GM21526 (cell line): ENCODE data around the gene TIMM17A.
"Not testable (repeated sequence)": the region's sequence is repeated elsewhere in the genome, so short reads cannot be mapped to it uniquely, and the experiment has no call there.

Experiments
- ATAC-seq: cut with Tn5 transposase; IDR thresholded peaks from one replicate; pipeline ENCODE4 v1.9.1; 2021; ENCODE audit warnings: moderate library complexity; ENCODE audit not compliant: unreplicated experiment, low FRiP score

Gene TIMM17A

DNA sequence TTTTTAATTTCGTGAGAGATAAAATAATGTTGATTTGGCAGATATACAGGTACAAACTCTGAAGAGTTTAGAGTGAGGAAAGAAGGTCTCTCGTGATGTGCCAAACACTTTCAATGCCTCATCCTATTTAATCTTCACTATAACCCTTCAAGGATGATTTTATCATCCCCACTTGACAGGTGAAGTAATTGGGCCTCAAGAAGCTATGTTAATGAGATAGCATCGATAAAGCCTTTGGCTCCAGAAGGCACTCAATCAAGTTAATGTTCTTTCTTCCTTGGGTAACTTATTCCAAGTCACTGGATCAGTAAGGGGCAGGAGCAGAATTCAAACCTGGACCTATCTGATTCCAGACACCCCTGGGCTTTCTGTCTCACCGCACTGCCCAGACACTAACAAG is 16.2 kb upstream of the TIMM17A start:
- no peak for ATAC-seq

DNA sequence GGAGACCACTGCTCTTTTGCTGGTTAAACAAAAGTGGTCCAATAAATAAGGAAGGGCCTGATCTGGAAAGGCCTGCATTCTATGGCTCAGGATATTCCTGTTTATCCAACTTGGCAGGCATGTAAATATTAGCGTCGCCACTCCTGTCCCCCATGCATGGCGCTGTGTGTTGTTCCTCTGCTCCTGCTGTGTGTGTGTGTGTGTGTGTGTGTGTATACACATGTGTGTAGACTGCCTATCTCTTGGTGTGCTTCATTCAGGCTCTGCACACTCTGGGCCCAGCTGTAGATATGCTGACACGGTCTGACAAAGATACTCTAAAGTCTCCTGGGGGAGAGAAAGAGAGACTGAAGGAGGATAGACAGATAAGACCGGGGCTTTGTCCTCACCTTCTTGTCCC is 15.7 kb upstream of the TIMM17A start:
- ATAC-seq = no peak

DNA sequence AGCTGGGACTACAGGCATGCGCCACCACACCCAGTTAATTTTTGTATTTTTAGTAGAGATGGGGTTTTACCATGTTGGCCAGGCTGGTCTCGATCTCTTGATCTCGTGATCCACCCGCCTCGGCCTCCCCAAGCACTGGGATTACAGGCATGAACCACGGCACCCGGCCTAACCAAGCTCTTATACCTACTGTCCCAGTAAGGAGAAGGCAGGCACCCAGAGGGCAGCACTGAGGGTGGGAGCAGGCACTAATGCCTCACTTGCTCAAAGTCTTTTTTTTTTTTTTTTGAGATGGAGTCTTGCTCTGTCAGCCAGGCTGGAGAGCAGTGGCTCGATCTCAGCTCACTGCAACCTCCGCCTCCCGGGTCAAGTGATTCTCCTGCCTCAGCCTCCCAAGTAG is 15.0 kb upstream of the TIMM17A start:
- not testable (repeated sequence) for ATAC-seq

DNA sequence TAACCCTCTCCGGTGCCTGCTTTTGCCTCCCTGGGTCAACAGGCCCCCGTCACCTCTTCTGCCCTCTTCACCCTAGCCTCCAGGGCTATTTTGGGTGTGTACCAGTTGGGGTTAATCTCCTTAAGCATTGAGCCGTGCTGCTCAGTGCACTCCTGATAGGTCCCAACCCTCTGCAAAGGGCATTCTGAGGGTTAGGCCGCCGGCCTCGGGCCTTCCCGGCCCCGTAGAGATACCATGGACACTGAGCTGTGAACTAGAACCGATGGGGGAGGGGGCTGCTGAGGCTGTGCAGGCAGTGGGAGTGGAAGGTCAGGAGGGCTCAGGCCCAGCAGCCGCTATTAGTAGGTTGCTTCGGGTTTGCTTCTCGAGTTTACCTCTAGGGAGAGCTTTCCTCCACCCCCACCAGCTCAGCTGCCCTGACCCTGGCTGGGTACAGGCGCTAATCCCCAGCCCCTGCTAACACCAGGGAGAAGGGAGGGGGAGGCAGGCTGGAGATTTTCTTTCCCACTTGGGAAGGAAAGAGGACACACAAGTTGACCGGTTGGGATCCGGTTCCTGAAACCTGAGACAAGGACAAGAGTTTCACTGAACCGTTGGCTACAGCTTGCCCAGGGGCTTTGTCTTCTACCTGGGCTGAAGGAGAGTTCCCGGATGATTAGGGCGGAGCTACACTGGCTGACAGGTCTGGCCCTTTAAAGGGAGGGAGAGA is 13.7 kb upstream of the TIMM17A start:
- no peak for ATAC-seq

DNA sequence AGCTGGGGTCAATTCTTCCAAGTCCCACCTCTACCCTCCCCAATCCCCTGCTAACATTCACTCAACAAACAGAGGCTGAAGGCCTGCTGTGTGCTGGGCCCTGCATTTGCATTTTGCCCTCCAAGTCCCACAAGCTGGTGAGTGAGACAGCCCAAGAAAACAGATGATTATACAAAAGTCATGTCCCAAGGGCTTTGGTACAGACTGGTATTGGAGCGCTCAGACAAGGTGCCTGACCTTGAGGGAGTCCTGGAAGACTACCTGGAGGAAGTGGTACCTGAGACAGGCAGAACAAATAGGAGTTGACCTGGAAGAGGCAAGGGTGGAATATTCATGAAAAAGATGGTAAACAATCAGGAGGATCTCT is 13.2 kb upstream of the TIMM17A start:
- ATAC-seq = no peak

DNA sequence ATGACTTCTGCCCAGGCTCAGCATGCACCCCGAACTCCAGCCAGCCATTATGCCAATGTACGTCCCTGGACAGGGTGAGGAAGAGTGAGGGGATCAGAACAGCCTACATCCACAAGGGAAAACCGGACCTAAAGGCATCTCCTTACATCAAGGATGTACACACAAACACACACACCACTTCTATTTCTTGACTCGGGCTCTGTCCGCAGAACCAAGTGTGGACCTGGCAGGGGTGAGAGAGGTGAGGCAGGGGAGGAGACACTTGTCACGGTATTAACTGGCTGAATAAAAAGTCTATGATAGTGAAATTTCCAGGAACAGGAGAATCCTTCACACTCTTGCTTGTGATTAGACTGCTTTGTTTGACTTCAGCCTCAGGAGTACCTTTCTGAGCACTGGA is 11.3 kb upstream of the TIMM17A start:
- ATAC-seq = no peak

DNA sequence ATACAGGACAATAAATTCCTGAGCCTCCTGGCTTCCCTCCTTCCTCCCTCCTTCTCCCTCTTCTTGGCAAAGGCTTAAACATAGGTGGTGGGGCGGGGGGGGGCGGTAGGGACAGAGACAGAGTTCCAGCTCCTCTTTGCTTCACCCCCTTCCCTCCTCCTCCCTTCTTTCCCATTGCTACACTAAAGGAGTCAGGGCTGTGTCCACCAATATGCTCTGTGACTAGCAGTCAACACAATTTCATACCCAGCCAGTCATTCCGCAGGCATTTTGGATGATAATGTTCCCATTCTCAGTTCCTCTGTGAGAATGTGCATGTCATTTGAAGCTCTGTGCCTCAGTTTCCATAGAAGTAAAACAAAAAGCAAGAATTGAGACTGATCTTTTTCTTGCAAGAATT is 10.7 kb upstream of the TIMM17A start:
- no peak for ATAC-seq

DNA sequence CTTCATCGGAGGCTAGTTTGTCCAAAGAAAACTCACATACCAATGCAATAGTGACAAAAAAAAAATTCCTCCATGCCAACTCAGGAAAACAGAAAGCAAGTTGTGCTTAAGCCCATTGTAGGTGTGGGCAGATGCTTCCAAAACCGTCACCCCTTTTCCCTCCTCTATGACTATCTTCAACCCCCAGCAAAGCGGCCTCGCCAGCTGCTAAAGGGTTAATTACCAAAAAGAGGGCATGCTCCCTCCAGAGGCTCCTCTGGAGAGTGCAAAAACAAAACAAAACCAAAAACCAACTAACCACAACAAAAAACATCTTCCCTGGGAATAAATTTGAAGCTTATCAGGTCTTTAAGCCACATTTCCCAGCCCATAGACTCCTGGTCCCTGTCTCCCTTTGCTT is 10.1 kb upstream of the TIMM17A start:
- ATAC-seq = no peak

DNA sequence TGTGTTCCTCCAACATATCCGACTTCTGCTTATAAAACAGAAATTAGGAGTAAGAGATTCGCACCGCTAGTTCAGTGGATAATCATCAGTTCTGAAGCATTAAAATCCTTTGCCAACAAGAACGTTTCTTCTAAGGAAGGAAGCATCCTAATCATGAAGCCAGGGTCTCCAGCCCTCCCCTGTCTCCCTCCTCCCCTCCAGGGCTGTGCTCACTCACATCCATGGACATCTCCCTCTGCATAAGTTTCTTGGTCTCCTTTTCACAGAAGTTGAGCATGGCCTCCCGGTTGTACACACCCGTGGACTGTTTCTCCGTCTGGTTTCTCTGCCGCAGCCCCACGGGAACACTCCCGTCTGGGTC is 9.5 kb upstream of the TIMM17A start:
- ATAC-seq = no peak

DNA sequence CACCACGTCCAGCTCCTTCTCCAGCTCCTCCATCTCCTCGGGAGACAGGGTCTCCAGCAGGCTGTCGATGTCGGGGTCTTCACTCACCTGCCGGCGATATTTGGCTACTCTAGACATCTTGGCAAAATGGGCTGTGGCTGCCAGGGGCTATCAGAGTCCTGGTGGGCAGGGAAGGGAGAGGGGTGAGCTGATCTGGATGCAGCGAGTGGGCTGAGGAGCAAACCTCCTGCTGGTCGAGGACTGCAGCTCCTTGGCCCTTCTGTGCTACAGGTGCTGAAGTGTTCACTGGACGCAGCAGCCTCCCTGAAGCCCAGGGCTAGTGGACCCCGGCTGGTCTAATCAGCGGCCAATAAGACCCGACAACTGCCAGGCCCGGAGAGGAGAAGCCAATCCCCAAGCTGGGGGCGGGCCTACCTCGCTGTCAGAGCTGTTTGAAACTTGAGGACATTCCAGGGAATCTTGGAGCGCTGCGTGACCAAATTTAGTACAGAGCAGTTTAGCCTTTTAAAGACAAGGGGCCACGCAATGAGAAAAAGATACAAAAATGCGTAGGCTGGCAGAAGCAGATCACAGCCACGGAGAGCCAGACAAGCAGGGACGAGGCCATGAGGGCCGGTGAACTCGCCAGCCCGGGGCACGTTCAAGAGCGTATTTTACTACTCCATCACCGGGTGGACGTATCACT is 8.9 kb upstream of the TIMM17A start, which contains the start of gene LMOD1:
TSS of gene LMOD1 (minus strand) at position 325 of the 685 bp plus-strand sequence. CDS start at position 117, 208 bp downstream.
- ATAC-seq = no peak

DNA sequence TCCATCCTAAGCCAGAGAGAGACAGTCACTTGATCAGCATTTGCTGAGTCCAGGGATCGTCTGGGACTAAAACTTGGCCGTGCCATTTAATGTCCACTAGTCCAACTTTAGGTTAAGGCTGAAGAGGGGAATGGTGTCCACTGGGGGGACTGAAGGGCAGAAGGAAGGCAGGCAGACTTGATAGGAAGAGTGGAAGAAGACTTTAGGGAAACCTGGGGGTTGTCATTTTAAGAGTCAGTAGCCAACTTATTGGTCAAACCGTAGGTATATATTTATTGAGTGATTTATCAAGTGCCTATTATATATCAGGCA is 7.7 kb upstream of the TIMM17A start:
- ATAC-seq = no peak

DNA sequence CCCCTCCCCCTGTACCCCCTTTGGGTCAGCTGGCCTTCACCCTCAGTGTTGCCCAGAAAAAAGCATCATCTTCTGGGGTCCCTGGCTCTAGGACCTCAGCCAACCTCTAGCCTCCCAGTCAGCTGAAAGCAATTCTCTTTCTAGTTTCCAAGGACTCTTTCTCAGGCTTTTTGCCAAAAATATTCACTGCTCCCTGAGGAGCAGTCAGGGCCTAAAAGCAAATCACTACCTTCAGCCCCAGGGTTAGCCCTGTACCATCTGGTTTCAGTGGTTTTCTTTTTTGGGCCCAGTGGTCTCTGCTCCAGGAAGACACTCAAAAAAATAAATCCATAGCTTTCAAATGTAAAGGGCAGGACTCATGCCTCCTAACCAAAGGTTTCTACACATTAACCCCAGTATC is 5.8 kb upstream of the TIMM17A start:
- no peak for ATAC-seq

DNA sequence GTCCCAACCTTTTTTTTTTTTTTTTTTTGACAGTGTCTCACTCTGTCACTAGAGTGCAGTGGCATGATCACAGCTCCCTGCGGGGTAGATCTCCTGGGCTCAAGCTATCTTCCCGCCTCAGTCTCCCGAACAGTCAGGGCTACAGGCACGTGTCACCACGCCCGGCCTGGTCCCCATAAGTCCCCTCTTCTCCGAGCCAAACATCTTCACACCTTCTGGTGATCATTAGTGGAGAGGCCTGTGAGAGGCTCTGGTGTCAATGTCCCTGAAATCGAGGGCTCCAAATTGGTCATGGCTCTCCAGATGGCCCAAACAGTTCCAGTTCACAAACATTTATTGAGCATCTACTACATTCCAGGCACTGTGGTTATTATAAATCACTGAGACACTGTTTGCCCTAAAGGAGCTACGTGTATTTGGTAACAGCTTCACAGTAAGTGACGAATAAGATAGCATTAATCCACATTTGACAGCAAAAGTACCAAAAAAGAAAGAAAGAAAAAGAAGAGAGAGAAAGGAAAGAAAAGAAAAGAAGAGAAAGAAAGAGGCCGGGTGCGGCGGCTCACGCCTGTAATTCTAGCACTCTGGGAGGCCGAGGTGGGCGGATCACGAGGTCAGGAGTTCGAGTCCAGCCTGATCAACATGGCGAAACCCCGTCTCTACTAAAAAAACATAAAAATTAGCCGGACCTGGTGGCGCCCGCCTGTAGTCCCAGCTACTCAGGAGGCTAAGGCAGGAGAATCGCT is 867 bp upstream of the TIMM17A start:
- no peak for ATAC-seq

DNA sequence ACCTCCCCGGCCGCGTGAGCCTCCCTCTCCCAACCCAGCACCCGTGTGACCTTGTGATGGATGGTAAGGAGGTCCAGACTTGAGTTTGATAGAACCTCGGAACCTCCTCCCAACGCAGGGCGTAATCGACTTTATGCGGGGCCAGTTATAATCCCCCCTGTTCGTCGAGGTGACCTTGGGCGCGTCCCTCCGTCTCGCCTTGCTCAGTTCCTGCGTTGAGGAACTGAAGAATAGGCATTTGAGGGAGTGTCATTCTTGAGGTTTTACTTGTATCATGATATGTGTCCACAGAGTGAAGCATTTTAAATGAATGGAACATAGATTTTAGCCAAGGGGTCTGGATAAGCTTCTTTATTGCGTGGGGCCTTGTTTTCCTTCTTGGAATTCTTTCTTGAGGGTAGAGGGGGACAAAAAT is 433 bp downstream of the TIMM17A start:
- peak; percentile 35 for ATAC-seq

DNA sequence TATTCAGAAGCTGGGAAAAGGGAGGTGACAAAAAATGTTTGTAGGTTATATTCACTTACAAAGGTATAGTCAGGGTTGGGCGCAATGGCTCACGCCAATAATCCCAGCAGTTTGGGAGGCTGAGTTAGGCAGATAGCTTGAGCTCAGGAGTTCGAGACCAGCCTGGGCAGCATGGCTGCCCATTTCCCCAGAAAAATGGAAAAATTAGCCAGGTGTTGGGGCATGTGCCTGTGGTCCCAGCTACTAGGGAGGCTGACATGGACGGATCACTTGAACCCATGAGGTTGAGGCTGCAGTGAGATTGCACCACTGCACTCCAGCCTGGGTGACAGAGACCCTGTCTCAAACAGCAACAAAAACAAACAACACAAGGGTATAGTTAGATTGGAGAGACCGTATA is 3.0 kb downstream of the TIMM17A start:
- ATAC-seq = no peak

DNA sequence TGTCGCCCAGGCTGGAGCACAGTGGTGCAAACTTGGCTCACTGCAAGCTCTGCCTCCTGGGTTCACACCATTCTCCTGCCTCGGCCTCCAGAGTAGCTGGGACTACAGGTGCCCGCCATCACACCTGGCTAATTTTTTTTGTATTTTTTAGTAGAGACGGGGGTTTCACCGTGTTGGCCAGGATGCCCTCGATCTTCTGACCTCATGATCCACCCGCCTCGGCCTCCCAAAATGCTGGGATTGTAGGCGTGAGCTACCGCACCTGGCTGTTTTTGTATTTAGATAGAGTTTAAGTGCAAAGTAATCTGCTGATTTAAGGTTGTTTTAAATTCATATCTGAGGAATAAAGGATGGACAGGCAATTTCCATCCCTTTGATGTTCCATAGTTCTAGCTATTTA is 7.1 kb downstream of the TIMM17A start:
- ATAC-seq = not testable (repeated sequence)

DNA sequence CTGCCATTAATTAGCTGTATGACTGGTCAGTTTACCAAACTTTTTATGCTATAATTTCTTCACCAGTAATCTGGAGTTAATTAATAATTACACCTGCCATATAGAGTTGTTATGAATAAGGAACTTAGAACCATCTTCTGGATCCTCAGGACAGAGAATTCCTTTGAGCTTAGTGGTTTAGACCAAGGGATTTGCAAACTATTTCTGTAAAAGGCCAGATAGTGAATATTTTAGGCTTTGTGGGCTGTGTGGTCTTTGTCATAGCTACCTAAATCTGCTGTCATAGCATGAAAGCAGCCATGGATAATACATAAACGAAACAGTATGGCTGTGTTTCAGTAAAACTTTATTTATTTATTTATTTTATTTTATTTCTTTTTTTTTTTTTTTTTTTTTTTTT is 9.0 kb downstream of the TIMM17A start:
- ATAC-seq = no peak

DNA sequence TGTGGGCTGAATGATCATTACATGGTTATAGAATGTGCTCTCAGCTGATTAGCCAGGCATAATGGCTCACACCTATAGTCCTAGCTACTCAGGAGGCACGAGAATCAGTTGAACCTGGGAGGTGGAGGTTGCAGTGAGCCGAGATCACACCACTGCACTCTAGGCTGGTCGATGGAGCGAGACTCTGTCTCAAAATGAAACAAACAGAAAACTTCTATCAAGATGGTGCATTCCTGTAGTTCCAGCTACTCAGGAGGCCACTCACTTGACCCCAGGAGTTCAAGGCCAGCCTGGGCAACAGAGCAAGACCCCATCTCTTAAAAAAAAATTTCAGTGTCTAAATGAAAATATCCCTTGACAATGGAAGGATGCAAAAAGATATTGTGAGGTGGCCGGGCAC is 10.9 kb downstream of the TIMM17A start:
- ATAC-seq = no peak

DNA sequence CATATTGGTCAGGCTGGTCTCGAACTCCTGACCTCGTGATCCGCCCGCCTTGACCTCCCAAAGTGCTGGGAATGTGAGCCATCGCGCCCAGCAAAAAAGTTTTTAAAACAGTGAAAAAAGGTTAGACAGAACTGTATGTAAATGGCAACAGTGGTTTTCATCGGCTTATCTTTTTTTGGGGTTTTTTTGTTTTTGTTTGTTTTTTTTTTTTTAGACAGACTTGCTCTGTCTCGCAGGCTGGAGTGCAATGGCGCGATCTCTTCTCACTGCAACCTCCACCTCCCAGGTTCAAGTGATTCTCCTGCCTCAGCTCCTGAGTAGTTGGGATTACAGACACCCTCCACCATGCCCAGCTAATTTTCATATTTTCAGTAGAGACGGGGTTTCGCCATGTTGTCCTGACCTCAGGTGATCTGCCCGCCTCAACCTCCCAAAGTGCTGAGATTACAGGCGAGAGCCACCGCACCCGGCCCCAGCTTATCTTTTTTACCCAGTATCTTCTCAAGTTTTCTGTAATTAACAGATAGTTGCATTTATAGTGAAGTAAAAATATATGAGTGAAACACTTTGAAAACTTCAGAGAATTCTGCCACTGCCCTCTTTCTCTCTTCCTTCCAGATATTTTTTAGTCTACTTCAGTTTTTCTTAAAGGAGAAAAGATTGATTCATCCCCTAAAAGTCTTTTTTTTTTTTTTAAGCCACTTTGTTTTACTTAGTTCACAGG is 13.1 kb downstream of the TIMM17A start:
- ATAC-seq = no peak

DNA sequence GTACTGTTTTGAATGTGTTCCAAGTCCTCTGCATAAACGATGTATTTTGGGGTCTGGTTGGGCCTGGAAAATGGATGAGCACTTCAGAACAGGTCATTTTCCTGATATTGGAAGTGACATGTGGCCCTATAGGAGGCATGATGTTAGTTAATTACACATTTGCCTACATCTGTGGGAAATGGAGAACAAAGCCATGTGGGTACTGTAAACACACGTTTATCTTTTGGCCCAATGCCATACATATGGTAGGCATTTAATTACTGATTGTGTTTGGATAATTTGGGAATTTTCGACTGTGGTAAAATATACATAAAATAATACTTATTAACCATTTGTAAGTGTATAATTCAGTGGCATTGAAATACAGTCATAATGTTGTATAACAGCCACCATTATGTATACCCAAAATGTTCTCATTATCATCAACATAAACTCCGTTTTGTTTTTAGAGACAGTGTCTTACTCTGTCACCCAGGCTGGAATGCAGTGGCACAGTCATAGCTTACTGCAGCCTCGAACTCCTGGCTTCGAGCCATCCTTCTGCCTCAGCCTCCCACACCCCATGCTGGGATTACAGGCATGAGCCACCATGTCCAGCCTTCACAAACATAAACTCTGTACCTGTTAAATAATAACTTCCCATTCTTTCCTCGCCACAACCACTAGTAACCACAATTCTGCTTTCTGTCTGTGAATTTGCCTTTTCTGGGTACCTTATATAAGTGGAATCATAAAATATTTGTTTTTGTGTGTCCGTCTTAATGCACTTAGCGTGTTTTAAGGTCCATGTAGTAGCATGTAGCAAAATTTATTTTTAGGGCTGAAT is 15.2 kb downstream of the TIMM17A start:
- ATAC-seq = no peak
